GM18870 (cell line): ENCODE data around the gene SYTL4.

Experiments
- ATAC-seq: cut with Tn5 transposase; IDR thresholded peaks from one replicate; pipeline ENCODE4 v1.9.1; 2021; ENCODE audit warnings: moderate library complexity; ENCODE audit not compliant: unreplicated experiment

Gene SYTL4

GRCh38 chrX:100695302-100695701, 36.6 kb downstream of the SYTL4 start:
- ATAC-seq, result no peak

GRCh38 chrX:100687546-100687945, 44.4 kb downstream of the SYTL4 start:
- ATAC-seq, result peak; percentile 56

GRCh38 chrX:100687128-100687527, 44.8 kb downstream of the SYTL4 start:
- ATAC-seq, result peak; percentile 37

GRCh38 chrX:100685997-100686305, 46.0 kb downstream of the SYTL4 start:
- ATAC-seq, result no peak

GRCh38 chrX:100685284-100685996, 46.5 kb downstream of the SYTL4 start:
- ATAC-seq, result peak; percentile 78

GRCh38 chrX:100682939-100683338, 49.0 kb downstream of the SYTL4 start:
- no peak for ATAC-seq

GRCh38 chrX:100681599-100681998, 50.3 kb downstream of the SYTL4 start:
- ATAC-seq, result no peak

- ATAC-seq, result no peak
Observed at GRCh38 chrX:100680756-100681155, 51.2 kb downstream of the SYTL4 start.

- ATAC-seq, result no peak
Observed at GRCh38 chrX:100677611-100678181, 54.2 kb downstream of the SYTL4 start.

GRCh38 chrX:100674705-100675104, 57.2 kb downstream of the SYTL4 start:
- peak; percentile 50 for ATAC-seq

- no peak for ATAC-seq
Observed at GRCh38 chrX:100673397-100673953, 58.4 kb downstream of the SYTL4 start.

- no peak for ATAC-seq
Observed at GRCh38 chrX:100672966-100673365, 59.0 kb downstream of the SYTL4 start.

GRCh38 chrX:100663642-100664041, 68.3 kb downstream of the SYTL4 start:
- ATAC-seq, result no peak

GRCh38 chrX:100662796-100663195, 69.1 kb downstream of the SYTL4 start:
- no peak for ATAC-seq

- no peak for ATAC-seq
Observed at GRCh38 chrX:100662170-100662569, 69.8 kb downstream of the SYTL4 start.

- ATAC-seq, result no peak
Observed at GRCh38 chrX:100659431-100660137, 72.3 kb downstream of the SYTL4 start.

- ATAC-seq, result no peak
Observed at GRCh38 chrX:100658941-100659381, 73.0 kb downstream of the SYTL4 start.

GRCh38 chrX:100654261-100654660, 77.7 kb downstream of the SYTL4 start:
- ATAC-seq, result no peak

GRCh38 chrX:100652266-100652665, 79.7 kb downstream of the SYTL4 start:
- ATAC-seq, result no peak

GRCh38 chrX:100650841-100651240, 81.1 kb downstream of the SYTL4 start:
- ATAC-seq, result peak; percentile 47

- no peak for ATAC-seq
Observed at GRCh38 chrX:100649550-100650356, 82.2 kb downstream of the SYTL4 start.
